Astrocyte of the spinal cord (primary cell): ENCODE results near the gene TM7SF2.
A peak's percentile ranks its signal among the peaks of the same experiment; 100 is the strongest.

Source experiments
- DNase-seq: peaks from one replicate; pipeline ENCODE4 v3.0.0; 2011; ENCODE audit warnings: low read depth, low spot score
- H3K4me3 ChIP-seq: 2 replicates; pipeline ENCODE4 v1.5.1; 2011; ENCODE audit warnings: low read depth, mild to moderate bottlenecking, low read length, moderate library complexity
- CTCF ChIP-seq: IDR thresholded peaks from 2 replicates; pipeline ENCODE4 v1.5.1; 2012; ENCODE audit warnings: low read depth, mild to moderate bottlenecking, low read length, inconsistent platforms
- in situ Hi-C: cut with HindIII; loops from 2 replicates; pipeline ENCODE4 v1.10.0; 2017; ENCODE audit warnings: low sequenced_read_pairs

Gene TM7SF2

GRCh38 chr11:65087827-65088226 is 23.8 kb upstream of the TM7SF2 start:
- in situ Hi-C loops, result no loop called here
- H3K4me3 ChIP-seq, result no peak overlapping the region
- TF ChIP-seq CTCF, result no peak
- DNase-seq, result no peak

GRCh38 chr11:65089621-65090020 is 22.1 kb upstream of the TM7SF2 start:
- no peak for TF ChIP-seq CTCF
- DNase-seq, result no peak
- no peak overlapping the region for H3K4me3 ChIP-seq
- in situ Hi-C loops, result no loop called here

- no peak overlapping the region for H3K4me3 ChIP-seq
- in situ Hi-C loops, result no loop called here
- no peak for DNase-seq
- no peak for TF ChIP-seq CTCF
These were observed 21.0 kb upstream of the TM7SF2 start for GRCh38 chr11:65090628-65091027.

- no peak for TF ChIP-seq CTCF
- DNase-seq, result peak; percentile 3
- in situ Hi-C loops, result no loop called here
- peak overlapping the region; percentile 77 for H3K4me3 ChIP-seq
These were observed 16.2 kb upstream of the TM7SF2 start for GRCh38 chr11:65095427-65095826.

- DNase-seq, result peak; percentile 88
- no peak for TF ChIP-seq CTCF
- H3K4me3 ChIP-seq, result peak within 1 kb of the TSS; percentile 77
- in situ Hi-C loops, result no loop called here
These were observed 15.5 kb upstream of the TM7SF2 start, which contains the start of gene VPS51 for GRCh38 chr11:65095974-65096806. TSS of gene VPS51 (plus strand) at chr11:65096214. CDS start at chr11:65096251, 37 bp downstream.

GRCh38 chr11:65096926-65097325 is 14.7 kb upstream of the TM7SF2 start:
- no peak for TF ChIP-seq CTCF
- peak overlapping the region; percentile 77 for H3K4me3 ChIP-seq
- in situ Hi-C loops, result no loop called here
- DNase-seq, result no peak
